Colonic mucosa (tissue), 4 donors: ENCODE results near the gene GATAD2B. TPM values are rescaled to one million over a fixed set of nuclear protein-coding genes. Genes with fewer than 3 reads are reported as not detected.

Experiments used
- DNase-seq: peaks from one replicate; pipeline ENCODE4 v3.0.0-alpha.2; 2020
- H3K27ac ChIP-seq: fragments of 200-600 bp; one replicate; pipeline ENCODE4 v1.8.0; 2021
- H3K27me3 ChIP-seq: fragments of 200-600 bp; one replicate; pipeline ENCODE4 v1.8.0; 2021
- H3K36me3 ChIP-seq: fragments of 200-600 bp; one replicate; pipeline ENCODE4 v1.8.0; 2021
- H3K4me1 ChIP-seq: fragments of 200-600 bp; one replicate; pipeline ENCODE4 v1.8.0; 2021; ENCODE audit warnings: mild to moderate bottlenecking
- H3K4me3 ChIP-seq: fragments of 200-600 bp; one replicate; pipeline ENCODE4 v1.8.0; 2021
- H3K9ac ChIP-seq, 2 donors: one replicate each; pipeline ENCODE4 v1.7.0; 2013; ENCODE audit warnings: control low read depth in 2 of 2, low read depth in 2 of 2, low read length in 2 of 2
- H3K9me3 ChIP-seq: fragments of 200-600 bp; one replicate; pipeline ENCODE4 v1.8.0; 2021
- intact Hi-C: fragments of 100-400 bp; cut with DNase I; formaldehyde crosslinking; loops from one replicate; pipeline ENCODE4 v1.14.1; 2022
- total RNA-seq, 2 donors: library from RNA; stranded (reverse); fragmentation: NEBNext Ultra II Directional in 1 of 2; extraction: Animal tissue kit (Norgen Biotek cat#: 25700) in 1 of 2; gene quantifications; one replicate each; pipeline ENCODE4 v1.2.1, GENCODE V29; 2021
- TF ChIP-seq, protein P1 (sequence below): fragments of 200-600 bp; IDR thresholded peaks from one replicate; pipeline ENCODE4 v1.8.0; 2022; ENCODE audit warnings: antibody characterized with exemption, mild to moderate bottlenecking
- donor health status: healthy.
- donor health status: DM: no; HTN: no; CAD: no.
- donor health status: DM: no; HTN: no; CAD: no.

GATAD2B gene
- total RNA-seq, 2 donors from 2014 or later: 32.5 to 36.5 TPM

DNA sequence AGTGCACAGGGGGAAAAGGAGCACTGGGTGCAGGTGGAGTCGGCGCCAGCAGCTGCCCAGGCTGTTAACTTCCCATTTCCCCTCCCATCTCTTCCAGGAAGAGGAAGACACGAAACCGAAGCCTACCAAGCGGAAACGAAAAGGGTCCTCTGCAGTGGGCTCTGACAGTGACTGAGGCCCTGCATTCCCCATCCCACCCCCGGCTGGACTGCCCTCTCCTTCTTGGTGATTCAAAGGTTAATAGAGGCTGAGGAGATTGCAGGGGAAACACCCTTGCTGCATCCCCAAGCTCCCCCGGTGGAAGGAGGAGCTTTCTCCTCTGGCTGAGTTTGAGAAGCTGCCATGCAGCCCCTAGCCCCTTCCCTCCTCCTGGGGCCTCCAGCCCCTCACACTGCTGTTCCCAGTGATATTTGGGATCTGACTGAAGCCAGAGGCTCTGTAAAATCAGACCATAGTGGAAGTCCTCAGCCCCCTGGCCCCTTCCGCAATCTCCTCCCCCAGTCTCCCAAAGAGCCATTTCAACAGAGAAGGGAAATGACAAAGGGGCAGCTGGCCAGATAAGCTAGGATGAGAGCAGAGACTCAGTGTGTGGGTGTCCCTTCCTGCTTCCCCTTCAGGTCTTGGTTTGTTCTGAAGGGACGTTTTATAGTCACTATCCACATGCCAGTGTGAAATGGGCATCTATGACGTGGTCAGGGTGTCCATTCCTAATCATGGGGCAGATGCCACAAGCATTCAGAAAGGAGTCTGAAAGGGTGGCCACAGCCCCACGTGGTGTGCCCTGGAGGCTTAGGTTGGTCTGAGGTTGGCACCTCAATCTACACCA lies 149.5 kb downstream of the GATAD2B start:
- DNase-seq: no peak
- H3K9me3 ChIP-seq: no peaks in the 10 kb centered on the region
- TF ChIP-seq, protein P1, sequence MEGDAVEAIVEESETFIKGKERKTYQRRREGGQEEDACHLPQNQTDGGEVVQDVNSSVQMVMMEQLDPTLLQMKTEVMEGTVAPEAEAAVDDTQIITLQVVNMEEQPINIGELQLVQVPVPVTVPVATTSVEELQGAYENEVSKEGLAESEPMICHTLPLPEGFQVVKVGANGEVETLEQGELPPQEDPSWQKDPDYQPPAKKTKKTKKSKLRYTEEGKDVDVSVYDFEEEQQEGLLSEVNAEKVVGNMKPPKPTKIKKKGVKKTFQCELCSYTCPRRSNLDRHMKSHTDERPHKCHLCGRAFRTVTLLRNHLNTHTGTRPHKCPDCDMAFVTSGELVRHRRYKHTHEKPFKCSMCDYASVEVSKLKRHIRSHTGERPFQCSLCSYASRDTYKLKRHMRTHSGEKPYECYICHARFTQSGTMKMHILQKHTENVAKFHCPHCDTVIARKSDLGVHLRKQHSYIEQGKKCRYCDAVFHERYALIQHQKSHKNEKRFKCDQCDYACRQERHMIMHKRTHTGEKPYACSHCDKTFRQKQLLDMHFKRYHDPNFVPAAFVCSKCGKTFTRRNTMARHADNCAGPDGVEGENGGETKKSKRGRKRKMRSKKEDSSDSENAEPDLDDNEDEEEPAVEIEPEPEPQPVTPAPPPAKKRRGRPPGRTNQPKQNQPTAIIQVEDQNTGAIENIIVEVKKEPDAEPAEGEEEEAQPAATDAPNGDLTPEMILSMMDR: no peak
- no peaks in the 10 kb centered on the region for H3K36me3 ChIP-seq
- no peaks in the 10 kb centered on the region for H3K27me3 ChIP-seq
- H3K4me3 ChIP-seq: no peak overlapping the region
- peak overlapping the region; percentile 34 for H3K27ac ChIP-seq
- intact Hi-C loops: no loop called here
- H3K9ac ChIP-seq: no peak overlapping the region
- H3K4me1 ChIP-seq: peaks cover 7% of the 10 kb centered on the region

DNA sequence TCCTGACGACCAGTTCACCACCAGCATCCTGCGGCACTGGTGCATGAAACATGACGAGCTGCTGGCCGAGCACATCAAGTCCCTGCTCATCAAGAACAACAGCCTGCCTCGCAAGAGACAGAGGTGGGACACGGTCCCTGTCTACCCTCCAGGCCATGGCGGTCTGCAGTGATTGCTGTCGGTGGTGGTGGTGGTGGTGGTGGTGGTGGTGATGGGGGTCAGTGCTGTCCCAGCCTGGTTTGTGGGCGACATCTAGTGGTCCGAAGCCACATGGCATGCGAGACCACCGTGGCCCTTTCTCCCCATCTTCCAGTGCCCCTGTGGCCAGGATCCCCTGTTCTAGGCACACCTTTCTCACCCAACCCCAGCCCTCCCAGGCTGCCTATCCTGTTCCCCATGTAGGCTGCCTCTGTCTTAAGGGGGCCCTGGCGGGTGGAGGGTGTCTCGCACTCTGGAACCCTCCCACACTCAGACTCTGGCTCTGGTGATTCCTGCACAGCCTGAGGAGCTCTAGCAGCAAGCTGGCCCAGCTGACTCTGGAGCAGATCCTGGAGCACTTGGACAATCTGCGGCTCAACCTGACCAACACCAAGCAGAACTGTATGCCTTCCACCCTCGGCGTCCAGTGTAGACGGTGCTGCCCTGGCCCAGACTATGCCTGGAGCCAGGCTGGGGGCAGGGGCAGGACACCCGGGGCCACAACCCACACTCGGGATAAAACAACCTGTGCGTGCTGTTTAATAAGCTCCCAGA lies 150.8 kb downstream of the GATAD2B start:
- Histone ChIP-seq H3K9me3 (no peaks in the 10 kb centered on the region), H3K36me3 (no peaks in the 10 kb centered on the region), H3K27me3 (no peaks in the 10 kb centered on the region), H3K4me1 (peaks cover 7% of the 10 kb centered on the region), H3K4me3 (no peak overlapping the region), H3K27ac (no peak overlapping the region), H3K9ac (no peak overlapping the region)
- DNase-seq: no peak
- intact Hi-C loops: no loop called here
- TF ChIP-seq, protein P1: no peak

DNA sequence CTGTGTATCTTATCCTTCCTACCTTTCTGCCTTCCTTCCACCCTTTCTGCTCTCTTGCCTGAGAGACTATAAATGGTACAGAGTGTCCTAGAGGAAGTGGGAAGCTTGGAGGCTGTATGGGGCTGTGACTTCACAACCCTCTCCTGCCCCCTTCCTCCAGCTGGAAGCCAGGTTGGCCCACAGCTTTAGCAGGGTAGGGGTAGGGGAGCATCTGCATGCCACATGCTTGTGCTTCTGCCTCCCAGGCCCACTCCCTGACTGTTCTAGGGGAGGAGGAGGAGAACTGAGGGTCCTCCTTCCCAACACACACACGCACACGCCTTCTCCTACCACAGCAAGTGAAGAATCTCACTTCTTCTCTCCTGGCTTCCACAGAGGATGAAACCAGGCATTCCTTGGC lies 151.5 kb downstream of the GATAD2B start:
- H3K27ac ChIP-seq: no peak overlapping the region
- no peak overlapping the region for H3K4me3 ChIP-seq
- H3K4me1 ChIP-seq: peaks cover 7% of the 10 kb centered on the region
- intact Hi-C loops: no loop called here
- no peaks in the 10 kb centered on the region for H3K27me3 ChIP-seq
- TF ChIP-seq, protein P1: no peak
- H3K9me3 ChIP-seq: no peaks in the 10 kb centered on the region
- DNase-seq: no peak
- no peaks in the 10 kb centered on the region for H3K36me3 ChIP-seq
- H3K9ac ChIP-seq: no peak overlapping the region

DNA sequence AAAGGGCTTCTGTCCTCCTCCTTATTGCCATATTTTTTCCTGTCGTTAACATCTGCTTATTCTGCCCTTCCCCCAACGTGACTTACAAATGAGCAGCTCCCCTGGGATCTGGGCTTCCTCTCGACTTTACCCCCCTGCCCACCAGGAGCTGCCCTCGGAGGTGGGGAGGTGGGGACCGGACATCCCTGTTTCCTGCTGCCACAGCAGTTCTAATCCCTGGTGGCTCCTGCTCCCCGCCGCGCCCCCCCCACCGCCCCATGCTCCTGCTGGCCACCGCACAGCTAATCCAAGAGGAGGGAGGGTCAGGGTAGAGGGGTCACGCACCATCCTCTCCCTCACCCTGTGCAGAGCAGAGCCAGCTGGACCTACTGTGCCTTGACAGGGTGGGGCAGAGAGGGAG lies 152.0 kb downstream of the GATAD2B start:
- Histone ChIP-seq H3K36me3 (no peaks in the 10 kb centered on the region), H3K9ac (no peak overlapping the region), H3K27ac (no peak overlapping the region), H3K4me1 (peaks cover 7% of the 10 kb centered on the region), H3K9me3 (no peaks in the 10 kb centered on the region), H3K4me3 (no peak overlapping the region), H3K27me3 (no peaks in the 10 kb centered on the region)
- TF ChIP-seq, protein P1: no peak
- no peak for DNase-seq
- intact Hi-C loops: no loop called here

DNA sequence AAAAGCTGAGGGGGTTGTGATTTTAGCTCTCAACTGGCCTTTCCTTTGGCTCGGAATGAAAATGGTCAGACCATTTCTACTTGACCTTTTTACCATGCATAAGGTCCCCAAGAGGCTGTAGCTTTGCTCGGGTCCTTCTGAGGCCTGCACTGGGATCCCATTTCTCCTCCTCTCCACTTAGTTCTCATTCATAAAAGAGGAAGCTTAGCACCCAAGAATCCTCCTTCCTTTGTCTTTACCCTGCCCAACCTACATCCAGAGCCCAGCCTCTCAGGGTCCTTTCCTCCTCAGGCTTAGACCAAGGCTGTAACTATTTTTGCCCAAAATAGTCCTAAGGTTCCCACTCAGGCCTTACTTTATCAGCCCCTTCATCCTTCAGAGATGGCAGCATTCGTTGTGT lies 153.6 kb downstream of the GATAD2B start:
- peaks cover 7% of the 10 kb centered on the region for H3K4me1 ChIP-seq

More for the DNA sequence above, 153.6 kb downstream of the GATAD2B start:
- no peaks in the 10 kb centered on the region for H3K27me3 ChIP-seq
- H3K27ac ChIP-seq: peak overlapping the region; percentile 44
- H3K4me3 ChIP-seq: no peak overlapping the region
- DNase-seq: no peak
- no peaks in the 10 kb centered on the region for H3K9me3 ChIP-seq
- H3K36me3 ChIP-seq: no peaks in the 10 kb centered on the region
- TF ChIP-seq, protein P1: no peak
- intact Hi-C loops: no loop called here
- no peak overlapping the region for H3K9ac ChIP-seq
